GM19324 (cell line): Measurements from ENCODE around the gene EI24.
"Not testable (repeated sequence)": the region's sequence is repeated elsewhere in the genome, so short reads cannot be mapped to it uniquely, and the experiment has no call there.

Source experiments
- ATAC-seq: cut with Tn5 transposase; IDR thresholded peaks from one replicate; pipeline ENCODE4 v1.9.1; 2021; ENCODE audit warnings: mild to moderate bottlenecking, moderate library complexity; ENCODE audit not compliant: unreplicated experiment, low FRiP score

EI24 gene

DNA sequence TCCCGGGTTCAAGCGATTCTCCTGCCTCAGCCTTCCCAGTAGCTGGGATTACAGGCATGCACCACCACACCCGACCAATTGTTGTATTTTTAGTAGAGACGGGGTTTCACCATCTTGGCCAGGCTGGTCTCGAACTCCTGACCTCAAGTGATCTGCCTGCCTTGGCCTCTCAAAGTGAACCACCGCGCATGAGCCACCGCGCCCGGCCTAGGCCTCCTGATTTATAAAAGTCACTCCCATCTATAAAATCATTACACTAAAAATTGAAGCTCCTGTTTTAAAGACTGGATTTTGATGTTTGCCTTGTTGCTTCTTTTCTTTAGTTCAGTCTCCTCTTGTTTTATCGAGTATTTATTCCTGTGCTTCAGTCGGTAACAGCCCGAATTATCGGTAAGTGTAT, 7.9 kb downstream of the EI24 start:
- not testable (repeated sequence) for ATAC-seq

DNA sequence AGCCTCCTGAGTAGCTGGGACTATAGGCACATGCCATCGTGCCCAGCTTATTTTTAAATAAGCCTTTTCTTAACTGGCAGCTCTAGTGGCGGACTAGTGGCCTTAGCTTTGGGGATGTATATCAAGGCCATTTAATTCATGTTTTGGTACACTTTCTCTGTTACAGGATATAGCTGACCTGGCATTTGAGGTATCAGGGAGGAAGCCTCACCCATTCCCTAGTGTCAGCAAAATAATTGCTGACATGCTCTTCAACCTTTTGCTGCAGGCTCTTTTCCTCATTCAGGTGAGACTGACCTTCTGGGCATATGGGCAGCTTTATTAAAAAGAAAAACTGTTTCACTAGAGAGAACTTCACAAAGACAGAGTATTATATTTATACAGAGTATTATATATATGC, 9.5 kb downstream of the EI24 start:
- ATAC-seq: no peak

DNA sequence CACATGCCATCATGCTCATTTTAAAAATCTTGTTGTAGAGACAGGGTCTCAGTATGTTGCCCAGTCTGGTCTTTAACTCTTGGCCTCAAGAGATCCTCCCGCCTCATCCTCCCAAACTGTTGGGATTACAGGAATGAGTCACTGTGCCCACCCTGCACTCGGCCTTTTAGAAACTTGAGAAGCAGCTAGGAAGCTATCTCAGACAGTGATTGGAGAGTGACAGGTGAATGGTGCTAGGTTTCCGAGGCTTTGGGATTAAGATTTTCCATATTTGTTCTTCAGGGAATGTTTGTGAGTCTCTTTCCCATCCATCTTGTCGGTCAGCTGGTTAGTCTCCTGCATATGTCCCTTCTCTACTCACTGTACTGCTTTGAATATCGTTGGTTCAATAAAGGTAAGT, 10.5 kb downstream of the EI24 start:
- no peak for ATAC-seq

DNA sequence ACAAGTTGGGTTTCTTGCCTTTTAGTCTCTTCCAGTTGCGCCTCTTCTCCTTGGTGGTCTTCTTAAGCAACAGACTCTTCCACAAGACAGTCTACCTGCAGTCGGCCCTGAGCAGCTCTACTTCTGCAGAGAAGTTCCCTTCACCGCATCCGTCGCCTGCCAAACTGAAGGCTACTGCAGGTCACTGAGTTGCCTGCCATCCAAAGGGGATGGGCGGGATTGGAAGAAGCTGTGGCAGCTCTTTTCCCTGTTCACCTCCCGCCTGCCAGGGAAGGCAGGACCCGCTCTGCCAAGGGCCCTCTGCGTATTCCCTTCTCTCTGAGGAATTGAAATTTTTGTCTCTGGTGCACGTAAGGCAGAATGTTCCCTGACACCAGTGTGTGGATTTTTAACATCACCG, 14.2 kb downstream of the EI24 start:
- ATAC-seq: no peak

DNA sequence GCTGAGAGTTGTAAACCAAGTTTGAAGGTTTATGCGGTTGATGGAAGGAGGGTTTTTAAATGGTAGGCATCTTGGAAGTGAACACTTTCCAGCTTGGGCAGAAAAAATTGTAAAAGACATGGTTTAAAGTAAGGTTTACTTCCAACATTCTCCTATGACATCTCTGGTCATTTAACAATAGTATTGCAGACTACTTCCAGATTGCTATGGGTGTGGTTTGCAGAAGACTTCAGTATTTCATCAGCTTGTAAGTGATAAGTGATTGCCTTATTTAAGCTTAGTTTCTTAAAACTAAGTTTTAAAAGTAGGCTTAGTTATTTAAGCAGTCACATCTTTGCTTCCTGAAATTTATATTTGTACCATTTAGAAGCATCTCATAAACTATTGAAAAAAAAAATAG, 16.2 kb downstream of the EI24 start:
- no peak for ATAC-seq

DNA sequence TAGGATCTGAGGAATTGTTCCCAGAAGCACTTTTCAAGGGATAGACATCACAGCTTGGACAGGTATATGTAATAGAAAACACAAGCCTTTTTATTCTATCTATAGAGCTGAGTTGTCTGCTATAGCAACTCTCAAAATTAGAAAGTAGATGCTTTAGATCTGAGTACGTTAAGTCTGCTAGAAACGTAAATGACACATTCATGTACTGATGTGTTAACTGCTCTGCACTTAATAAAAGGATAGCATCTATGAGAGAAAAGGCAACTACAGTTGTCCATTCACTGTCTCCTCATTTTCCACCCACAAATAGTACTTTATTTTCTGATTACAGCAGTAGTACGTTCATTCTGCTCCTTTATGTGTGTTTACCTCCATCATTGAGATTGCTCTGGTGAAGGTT, 17.3 kb downstream of the EI24 start:
- no peak for ATAC-seq

DNA sequence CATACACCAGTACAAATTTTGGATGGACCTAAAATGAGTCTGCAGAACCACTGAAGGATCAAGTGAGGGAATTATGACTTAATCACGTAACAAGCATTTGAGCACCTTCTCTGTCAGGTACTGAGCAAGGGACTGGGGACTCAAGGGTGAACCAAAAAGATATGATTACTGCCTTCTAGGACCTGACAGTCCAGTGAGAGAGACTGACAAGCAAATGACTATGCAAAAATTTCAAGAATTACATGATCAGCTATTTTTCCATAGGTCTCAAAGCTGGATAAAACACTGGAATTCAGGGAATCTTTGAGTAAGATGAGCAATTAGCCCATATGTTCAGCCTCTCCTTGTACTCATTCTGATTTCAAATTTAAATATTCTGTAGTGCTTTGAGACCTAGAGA, 18.2 kb downstream of the EI24 start:
- ATAC-seq: no peak

DNA sequence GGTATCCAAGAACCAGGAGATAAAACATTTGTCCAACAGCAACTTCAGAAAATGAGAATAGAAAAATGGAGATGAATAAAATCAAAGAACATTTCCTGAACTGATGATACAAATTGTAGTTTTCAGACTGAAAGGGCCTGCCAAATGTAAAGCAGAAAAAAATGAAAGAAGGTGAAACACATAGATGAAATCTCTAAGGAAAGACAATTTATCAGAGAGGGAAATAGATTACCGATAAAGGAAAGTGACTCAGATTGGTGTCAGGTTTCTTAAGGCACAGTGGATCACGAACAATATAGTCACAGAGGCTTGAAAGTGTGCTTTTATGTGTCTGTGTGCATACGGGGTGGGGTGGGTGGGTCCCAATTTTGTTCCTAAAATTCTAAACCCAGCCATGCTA, 19.2 kb downstream of the EI24 start:
- no peak for ATAC-seq

DNA sequence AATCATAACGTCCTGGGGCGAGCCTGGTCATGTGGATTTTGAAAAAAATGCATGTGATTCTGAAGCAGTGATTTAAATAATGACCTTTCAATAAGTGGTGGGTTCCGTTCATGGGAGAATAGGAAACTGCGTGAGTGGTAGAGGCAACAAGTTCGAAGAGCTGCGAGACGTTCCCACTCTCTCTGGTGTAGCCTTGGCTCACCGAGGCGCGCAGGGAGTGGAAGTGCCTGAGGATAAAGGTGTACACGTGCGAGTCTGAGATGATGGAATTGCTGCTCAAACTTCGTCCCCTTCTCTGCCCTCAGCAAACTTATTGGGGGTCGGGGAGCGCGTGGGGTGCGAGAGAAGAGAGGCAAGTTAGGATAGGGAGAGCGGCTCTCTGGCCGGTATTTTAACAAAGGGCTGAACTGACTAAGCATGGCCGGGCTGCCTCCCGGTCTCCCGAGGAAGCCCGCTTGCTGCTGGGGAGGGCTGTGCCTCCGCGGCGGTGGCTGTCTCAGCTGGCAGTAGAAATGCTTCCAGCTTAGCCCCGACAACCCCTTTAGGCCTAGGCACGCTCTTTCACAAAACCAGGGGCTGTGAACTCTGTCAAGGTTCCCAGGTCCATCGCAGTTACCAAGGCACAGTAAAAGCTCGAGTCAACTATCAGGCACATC, 22.5 kb downstream of the EI24 start:
- peak; percentile 29 for ATAC-seq

DNA sequence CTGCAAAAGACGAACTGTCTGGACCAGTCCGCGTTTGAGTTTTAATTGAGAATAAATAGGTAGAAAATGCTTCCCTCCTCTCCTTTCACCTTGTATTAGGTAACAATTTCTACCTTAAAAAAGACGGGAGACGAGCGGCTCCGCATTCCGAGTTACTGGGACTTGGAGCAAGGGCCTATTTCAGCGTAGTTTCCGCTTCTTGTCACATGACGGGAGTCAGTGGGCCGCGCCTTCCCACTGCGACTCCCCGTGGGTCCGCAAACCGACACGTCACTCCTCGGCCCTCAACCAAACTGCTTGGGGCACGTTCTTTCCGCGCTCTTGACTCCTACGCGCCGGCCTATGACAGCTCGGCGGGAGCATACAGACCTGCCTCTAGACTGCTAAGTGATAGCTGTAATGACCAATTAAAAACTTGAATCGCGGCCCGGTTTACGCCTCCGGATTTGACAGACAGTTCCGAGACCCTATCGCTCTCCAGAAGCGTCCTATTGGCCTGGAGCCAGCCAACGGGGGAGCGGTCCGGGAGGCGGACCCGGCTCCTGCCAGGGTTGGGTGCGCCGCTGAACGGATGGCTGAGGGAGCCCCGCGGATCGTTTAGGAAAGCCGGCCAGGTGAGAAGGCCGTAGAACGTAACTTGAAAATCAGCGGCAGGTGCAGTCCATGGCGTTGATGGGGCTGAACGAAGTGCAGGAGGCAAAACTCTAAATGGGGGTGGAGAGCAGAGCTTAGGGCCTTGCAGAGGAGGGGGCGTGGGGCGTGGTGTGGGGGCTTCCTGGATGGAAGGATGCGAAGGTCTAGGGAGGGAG, 23.2 kb downstream of the EI24 start, which contains the start of gene STT3A:
Gene STT3A (plus strand): TSS at position 548 of the 809 bp plus-strand sequence. CDS start 3,064 bp downstream, outside the sequence.
- peak; percentile 99 for ATAC-seq

DNA sequence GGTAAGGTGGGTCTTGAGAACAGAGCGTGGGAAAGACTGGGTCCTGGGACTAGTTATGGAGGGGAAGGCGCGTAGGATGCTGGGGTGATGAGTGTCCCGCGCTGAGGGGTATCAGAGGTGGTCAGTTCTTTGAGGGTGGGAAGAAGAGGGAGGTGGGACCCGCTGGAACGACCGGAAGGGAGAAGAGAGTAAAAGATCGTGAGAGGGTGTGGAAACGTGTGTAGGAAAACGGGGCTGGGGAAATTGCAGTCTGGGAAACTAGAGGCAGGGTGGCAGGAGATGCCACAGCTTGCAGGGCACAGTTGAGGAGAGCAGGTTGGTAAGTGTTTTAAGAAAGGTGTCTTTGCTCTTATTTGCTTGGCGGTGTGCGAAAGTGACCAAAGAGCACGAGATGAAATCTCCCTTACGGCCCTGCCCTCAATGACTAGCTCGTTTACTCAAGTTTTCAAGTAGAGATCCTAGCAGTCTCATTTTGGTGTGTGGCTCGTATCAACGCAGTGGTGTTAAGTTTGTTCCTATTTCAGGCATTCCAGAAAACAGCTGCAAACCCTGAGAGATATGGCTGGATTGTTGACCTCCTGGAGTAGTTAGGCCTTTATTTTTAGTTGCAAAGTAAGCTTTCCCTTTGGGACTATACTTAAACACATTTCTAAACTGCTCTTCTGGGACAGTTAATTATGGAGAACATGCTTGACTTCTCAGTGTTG, 24.0 kb downstream of the EI24 start:
- ATAC-seq: no peak

DNA sequence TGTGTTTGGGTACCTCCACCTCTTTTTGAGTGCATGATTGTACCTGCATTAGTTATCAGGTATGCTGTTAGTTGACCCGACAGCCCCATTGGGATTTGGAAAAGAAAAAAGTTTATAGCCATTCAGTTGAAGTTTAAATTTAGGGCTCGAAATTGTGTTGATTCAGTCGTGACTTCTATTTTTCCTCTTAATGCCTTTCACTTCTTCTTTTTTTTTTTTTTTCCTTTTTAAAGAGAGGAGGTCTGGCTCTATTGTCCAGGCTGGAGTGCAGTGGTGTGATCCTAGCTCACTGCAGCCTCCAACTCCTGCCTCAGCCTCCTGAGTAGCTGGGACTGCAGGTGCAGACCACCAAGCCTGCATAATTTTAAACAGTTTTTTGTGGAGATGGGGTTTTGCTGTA, 25.7 kb downstream of the EI24 start:
- ATAC-seq: no peak

DNA sequence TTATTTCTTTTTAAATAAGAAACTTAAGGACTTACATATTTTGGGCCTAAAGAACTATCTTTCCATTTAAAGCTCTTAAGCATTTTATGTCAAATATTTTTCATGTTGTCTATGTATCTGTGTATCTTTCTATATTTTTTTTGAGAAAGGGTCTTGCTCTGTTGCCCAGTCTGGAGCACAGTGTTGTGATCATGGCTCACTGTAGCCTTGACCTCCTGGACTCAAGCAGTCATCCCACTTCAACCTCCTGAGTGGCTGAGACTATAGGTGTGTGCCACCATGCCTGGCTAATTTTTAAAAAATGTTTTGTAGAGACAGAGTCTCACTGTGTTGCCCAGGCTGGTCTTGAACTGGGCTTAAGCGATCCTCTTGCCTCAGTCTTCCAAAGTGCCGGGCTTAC, 31.4 kb downstream of the EI24 start:
- ATAC-seq: no peak

DNA sequence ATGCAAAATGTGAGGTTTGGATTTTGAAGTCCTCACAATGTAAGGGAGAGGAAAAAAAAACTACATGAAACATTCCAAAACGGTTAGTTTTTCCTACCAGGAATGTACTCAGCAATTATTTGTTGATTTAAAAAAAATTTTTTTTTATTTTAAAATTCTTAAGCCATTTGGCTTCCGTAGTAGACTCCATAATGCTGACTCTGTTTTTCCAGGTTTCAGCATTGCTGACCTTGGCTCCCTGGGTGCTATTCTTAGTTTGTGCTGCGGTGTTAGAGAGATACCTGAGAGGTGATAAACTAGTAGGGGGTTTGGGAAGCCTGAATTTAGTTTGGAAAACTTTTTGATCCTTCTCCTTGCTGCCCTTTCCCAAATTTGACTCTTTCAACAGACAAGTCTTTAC, 33.9 kb downstream of the EI24 start:
- no peak for ATAC-seq

DNA sequence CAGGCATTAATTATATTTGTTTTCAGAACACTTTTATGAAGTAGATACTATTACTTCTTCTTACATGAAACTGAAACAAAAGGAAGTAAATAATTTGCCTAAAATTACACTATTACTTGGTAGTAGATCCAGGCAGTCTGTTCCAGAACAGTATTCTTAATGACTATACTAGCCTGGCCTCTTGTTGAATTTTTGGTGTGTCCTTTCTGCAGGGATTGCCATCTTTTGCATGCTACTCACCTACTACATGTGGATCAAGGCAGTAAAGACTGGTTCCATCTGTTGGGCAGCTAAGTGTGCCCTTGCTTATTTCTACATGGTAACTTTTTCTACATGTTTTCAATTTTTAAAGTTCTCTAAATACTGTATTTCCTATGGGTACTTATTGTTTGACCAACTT, 36.1 kb downstream of the EI24 start:
- ATAC-seq: no peak

DNA sequence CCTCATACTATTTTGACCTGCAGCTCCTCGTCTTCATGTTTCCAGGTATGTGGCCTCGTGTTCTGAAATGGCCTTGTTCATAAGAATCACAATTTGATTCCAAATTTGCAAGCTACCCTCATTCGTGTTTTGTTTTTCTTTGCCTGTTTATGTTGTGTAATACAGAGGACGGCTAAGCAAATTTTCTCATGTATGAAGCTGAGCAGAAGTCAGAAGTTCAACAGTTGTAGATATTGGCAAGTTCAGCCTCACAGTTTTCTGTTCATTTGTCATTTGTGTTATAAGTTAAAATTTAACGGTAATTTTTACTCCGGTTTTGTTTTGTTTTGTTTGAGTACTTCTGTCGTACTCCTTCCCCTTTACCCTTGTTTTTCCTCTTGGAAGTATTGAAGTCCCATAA, 40.3 kb downstream of the EI24 start:
- no peak for ATAC-seq

DNA sequence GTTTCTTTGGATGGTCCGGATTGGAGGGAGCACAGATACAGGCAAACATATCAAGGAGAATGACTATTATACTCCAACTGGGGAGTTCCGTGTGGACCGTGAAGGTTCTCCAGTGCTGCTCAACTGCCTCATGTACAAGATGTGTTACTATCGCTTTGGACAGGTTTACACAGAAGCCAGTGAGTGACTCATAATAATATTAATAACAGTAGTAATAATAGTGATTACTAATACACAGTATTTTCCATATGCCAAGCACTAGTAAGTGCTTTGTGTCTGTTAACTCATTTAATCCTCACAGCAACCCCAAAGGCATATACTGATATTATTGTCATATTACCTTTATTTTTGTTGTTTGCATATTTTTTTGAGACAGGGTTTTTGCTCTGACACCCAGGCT, 49.1 kb downstream of the EI24 start:
- no peak for ATAC-seq

DNA sequence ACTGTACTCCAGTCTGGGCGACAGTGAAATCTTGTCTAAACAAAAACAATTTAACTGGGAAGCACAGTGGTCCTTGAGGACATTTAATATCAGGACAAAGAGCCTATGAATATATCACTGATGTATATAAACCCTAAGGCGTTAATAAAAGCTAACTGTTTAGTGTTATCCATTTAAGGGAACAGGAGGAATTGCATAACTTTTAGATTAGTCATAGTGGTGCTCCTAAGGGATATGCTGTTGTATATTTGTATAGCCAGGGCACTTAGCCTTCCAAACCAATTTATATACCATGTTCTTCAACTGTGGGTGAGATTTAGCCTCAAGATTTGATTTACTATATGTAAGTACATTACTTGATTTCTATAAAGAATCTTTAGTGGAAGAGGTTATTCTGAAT, 52.7 kb downstream of the EI24 start:
- ATAC-seq: no peak

DNA sequence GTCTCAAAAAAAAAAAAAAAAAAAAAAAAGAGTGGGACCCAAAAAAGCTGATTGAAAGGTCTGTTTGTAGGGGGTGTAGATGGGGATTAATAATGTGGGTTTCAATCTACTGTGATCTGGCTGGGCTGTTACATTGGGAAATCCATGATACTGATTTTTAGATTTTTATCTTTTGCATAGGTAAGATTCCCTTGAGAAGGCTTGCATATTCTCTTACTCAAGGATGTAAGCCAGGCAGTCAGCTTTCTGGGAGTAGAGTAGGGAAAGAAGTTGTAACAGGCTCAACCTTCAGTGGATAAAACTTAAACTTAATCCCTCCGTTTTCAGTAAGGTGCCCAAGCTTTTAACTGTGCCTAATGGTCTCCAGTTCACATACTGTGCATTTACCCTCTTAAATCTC, 53.8 kb downstream of the EI24 start:
- no peak for ATAC-seq

DNA sequence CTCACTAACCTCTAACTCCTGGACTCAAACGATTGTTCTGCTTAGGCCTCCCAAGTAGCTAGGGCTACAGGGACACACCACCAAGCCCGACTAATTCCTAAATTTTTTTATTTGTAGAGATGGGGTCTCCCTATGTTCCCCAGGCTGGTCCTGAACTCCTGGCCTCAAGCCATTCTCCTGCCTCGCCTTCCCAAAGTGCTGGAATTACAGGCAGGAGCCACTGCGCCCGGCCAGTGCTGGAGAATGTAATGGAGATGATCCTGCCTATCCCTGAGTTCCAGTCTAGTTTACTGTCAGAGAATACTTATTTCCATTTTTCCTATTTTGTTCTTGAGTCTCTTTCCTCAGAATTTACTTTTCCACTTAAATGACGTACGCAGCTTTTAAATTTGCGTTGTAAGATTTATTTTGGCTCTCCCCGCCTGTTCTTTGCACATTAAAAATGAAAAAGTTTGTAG, 55.5 kb downstream of the EI24 start, which contains the start of gene CHEK1:
Gene CHEK1 (plus strand): TSS at position 408 of the 458 bp plus-strand sequence. CDS start 1,606 bp downstream, outside the sequence.
- no peak for ATAC-seq

DNA sequence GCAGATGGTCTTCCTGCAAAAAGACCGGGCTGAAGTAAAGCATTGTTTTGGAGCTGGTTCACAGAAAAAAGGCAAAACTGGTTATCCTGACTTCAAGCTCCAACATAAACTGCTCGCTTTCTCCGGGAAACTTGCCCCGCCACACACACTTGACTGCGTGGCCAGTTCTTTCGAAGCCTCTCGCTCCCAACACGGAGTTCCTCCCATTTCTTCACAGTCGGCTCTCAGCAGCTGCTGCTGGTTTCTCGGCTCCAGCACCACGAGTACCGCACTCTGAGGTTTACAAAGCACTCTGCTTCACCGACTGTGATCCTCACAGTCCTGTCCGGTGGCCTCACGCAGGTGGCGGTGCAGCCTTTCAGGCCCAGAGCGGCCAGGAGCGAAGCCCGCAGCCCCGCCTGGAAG, 56.0 kb downstream of the EI24 start:
- ATAC-seq: no peak
